GM18868 (cell line): ENCODE data around the gene SLC39A7.
A peak's percentile ranks its signal among the peaks of the same experiment; 100 is the strongest.

ENCODE experiments used
- ATAC-seq: cut with Tn5 transposase; IDR thresholded peaks from one replicate; pipeline ENCODE4 v1.9.1; 2021; ENCODE audit warnings: mild to moderate bottlenecking, moderate library complexity; ENCODE audit not compliant: unreplicated experiment

Gene SLC39A7, protein sequence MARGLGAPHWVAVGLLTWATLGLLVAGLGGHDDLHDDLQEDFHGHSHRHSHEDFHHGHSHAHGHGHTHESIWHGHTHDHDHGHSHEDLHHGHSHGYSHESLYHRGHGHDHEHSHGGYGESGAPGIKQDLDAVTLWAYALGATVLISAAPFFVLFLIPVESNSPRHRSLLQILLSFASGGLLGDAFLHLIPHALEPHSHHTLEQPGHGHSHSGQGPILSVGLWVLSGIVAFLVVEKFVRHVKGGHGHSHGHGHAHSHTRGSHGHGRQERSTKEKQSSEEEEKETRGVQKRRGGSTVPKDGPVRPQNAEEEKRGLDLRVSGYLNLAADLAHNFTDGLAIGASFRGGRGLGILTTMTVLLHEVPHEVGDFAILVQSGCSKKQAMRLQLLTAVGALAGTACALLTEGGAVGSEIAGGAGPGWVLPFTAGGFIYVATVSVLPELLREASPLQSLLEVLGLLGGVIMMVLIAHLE

DNA sequence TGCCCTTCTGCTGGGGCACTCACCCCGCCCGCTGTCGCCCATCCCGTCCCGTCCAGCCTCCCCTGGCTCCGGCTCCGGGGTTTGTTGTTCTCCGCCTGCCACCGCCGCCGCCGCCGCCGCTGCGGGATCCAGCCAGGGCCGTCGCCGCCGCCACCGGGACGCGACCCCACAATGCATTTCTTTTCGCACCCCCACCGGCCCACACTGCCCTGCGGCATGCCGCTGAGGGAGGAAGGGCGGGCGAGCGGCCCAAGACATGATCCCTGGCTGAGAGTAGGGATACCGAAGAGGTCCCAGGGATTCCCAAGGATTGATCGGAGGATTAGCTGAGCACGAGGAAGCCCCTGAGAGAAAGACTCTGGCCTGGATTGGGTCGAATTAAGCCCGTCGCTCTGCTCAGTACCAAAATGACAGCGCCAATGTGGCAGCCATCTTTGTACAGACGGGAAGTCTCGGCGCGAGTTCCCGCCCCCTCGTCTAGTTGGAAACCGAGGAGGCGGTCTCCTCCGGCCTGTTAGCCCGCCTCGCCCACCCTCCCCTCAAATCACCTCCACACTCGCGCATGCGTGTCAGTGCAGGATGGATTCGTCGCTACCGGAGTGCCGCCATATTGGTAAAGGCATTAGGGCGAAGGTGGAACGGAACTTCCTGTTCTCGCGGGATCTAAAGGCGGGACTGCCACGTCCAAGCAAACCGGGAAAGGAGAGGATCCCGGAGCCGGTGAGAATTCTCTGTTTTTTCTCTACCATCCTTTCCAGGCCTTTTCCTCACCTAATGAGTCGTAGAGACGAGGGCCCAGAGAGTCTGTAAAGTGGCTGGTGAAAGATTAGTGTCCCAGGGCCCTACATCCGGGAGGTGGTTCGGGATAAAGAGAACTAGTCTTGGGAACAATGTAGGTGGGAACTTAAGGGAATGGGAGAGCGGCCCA, at the start of gene SLC39A7, which contains the start of gene RXRB:
TSS of gene SLC39A7 (plus strand) at position 649 of the 928 bp plus-strand sequence. CDS start 379 bp downstream, outside the sequence.
TSS of gene RXRB (minus strand) at position 447 of the 928 bp plus-strand sequence. CDS start at position 258, 189 bp downstream.
- peak; percentile 54 for ATAC-seq

DNA sequence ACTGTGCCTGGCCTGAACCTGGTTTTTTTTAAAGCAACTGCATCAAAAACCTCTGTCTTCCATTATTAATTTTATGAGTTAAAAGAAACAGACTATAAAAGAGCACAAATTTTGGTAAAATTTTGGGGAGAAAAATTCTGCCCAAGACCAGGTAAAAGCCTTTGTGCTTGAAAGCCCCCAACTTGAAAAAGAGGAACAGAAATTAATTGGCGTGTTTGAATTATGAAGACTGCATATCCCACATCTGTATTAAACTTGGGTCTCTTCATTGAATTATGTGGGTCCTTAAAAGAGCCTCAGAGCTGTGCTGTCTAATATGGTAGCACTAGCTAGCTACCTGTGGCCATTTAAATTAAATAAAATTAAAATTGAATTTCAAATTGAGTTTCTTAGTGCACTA, 49.6 kb upstream of the SLC39A7 start:
- ATAC-seq: no peak

DNA sequence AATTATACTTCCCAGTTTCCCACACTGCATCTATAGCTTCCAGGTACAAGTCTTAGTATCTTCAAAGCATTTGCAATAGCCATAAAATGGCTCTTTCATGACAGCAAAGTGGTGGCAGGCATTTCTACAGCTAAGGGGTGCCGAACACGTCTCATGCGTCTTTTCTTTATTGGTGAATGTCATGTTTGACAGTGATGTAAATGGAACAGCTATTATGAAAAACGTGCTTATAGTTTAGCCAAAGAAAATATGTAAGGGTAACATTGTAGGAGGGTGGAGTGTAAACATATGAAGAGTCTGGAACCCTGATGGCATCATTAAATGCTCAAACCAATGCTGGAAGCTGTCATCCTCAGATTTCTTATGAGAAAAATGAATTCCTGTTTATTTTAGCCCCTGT, 46.3 kb upstream of the SLC39A7 start:
- no peak for ATAC-seq

DNA sequence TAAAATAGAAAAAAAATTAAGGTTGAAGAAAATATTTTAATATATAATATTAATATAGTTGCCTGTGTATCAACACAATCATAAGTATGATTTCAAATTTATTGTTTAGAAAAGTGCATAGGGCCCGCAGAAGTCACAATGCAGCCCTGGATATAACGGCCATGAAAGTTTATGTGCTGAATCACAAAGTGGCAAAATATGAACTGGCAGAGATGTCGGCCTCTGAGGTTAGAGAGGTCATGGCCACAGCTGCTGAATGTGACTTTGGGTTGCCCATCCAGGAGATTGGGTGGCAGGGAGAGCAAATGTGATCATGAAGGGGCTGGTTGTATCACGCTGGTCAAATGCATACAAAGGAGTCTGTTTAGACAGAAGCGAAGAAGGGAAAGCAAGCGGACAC, 44.1 kb upstream of the SLC39A7 start:
- ATAC-seq: no peak

DNA sequence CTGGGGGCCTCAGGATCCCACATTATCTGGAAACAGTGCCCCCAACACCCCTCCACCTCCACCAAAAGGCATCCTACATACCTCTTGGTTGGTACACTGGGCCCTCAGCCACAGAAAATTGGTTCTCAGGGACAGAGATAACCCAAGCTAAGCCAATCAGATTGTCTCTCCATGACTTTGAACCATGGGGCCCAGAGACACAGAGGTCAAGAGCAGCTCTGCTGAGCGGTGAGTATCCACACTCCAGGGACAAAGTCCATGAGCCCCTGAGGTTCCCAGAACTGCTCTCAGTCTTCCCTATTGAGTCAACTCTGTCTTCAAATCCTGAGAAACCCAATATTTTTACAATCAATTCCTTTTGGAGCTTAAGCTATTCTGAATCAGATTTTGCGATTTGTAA, 43.7 kb upstream of the SLC39A7 start:
- ATAC-seq: no peak

DNA sequence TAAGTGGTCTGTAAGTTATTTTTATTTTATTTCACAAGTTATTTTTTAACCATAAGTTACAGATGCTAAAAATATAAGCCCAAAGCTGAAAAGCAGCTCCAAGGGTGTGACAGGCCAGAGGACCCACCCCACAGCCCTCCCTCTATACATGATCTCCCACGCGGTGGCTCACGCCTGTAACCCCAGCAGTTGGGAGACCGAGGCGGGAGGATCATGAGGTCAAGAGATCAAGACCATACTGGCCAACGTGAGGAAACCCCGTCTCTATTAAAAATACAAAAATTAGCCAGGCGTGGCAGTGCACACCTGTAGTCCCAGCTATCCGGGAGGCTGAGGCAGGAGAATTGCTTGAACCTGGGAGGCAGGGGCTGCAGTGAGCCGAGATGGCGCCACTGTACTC, 40.6 kb upstream of the SLC39A7 start:
- ATAC-seq: no peak

DNA sequence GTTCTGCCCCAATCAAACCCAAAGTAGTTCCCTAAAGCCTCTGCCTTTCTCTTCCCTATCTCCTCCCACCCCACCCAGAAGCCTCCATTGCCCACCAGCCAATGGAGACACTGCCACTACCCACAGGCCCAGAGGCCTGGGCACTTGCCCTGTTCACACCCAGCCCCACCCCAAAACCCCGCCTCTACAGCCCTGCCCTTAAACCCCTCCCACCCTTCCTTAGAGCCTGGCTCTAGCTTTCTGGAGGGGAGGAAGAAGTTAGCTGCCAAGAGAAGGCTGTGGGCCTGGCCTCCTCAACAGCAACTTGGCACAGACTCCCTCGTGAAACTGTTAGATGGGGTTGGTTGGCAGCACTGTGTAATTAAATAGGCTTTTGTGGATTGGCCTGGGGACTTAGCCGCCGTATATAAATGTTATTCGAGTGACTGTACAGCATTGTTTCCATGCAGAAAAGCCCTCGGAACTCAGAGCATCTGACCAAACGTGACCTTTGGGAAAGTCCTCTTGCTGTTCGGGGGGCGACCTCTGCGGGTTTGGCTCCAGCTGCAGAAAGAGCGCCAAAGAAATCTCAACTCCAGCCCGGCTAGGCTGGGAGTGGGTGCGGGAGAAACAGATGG, 39.8 kb upstream of the SLC39A7 start:
- ATAC-seq: no peak

DNA sequence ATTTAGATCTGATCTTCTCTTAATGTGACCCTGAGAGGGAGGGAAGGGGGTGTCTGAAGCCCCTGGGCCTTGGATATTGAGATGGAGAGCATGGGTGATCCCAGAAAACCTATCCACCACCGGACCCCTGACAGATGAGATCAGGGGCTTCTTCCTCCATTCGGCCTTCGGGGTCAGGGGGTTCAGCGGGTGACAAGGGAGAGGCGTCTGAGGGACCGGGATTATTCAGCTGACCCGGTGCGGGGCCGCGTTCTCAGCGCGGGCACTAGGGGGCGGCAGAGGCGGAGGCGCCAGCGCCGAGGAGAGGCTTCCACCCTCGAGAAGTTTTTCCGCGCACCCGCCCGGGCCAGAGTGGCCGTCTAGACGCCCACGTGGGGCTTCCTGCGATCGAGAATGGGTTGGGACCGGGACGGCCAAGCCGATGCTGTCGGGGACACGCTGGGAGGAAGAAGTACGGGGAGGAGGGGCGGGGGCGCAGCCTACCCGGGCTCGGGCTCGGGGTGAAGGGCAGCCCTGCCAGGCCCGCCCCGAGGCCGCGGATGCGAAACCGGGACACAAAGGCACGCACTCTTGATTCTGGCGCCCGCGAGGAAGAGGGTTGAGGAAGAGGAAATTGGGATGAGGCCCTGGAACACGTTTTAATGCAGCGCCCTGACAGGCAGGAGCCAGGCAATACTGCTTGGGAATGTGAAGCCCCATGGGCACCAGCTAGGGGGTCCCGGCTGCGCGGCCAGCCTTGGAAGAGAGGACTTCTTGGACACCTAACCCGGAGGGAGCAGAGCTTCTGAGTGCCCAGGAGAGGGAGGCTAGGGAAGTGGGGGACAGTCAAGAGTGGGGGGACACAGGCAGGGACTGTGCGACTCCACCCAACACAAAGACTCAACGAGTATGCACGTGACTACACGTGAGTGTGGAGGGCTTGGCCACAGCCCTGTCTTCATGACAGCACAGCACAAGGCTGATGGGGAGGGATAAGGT, 39.0 kb upstream of the SLC39A7 start:
- peak; percentile 65 for ATAC-seq

DNA sequence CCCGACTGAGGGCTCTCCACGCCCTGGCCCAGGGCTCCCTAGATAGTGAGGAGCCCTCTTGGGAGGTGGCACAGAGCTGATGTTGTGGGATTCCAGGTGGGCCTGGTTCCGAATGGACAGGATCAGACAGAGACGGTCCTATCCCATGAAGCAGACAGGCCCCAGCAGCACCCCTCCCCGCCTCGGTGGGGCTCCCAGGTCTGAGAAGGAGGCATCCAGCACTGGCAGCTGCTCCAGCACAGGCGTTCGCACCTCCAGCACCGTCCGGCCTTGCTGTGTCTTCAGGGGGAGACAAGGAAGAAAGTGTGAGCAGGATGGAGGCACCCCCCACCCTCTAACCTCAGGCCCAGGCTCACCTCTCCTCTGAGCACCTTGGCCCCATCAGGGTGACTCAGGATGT, 37.1 kb upstream of the SLC39A7 start:
- ATAC-seq: no peak

DNA sequence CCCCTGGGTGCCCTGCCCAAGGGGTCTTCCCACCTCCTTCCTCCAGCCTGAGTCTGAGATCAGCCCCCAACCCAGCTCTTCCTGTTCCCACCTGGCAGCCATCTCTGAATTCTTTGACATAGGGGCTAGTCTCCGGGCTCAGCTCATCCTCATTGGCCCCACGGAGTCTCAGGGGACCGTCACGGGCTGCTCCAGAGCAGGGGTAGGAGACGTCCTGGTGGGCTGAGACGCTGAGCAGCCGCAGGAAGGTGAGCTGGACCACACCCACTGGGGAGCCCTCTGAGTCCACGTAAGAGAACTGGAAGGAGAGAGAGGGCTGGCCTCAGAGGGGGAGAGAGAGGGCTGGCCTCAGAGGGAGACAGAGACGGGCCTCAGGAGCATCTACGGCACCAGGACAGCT, 36.5 kb upstream of the SLC39A7 start:
- no peak for ATAC-seq

DNA sequence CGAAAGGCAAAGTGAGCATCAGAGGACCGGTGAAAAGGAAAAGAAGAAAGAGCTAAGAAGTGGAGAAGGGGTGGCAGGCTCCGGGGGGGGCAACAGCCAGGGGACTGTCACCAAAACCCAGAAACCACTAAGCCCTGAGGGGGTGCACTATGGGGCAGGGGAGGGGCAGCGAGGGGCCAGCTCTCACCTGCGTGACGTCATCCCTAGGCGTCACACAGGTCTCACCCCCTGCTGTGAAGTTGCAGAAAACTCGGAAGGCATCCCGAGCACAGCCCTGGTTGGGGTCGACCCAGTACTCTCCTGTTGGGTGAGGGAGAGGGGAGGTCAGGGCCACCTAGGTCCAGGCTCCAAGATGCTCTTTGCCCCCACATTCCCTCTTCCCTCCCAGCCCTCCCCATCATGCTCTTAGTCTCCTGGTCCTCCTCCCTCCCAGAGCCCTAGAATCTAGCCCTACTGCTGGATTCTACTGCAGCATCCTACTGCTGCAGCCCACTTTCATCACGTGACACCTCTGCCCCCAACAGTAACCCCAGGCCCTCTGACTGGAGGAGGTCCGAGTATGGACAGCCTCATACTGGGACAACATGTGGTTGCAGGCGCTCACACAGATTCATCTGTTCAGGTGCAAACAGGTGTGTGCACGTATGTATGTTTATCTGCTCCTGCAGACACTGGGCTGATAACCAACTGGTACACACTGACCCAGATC, 35.8 kb upstream of the SLC39A7 start:
- no peak for ATAC-seq

DNA sequence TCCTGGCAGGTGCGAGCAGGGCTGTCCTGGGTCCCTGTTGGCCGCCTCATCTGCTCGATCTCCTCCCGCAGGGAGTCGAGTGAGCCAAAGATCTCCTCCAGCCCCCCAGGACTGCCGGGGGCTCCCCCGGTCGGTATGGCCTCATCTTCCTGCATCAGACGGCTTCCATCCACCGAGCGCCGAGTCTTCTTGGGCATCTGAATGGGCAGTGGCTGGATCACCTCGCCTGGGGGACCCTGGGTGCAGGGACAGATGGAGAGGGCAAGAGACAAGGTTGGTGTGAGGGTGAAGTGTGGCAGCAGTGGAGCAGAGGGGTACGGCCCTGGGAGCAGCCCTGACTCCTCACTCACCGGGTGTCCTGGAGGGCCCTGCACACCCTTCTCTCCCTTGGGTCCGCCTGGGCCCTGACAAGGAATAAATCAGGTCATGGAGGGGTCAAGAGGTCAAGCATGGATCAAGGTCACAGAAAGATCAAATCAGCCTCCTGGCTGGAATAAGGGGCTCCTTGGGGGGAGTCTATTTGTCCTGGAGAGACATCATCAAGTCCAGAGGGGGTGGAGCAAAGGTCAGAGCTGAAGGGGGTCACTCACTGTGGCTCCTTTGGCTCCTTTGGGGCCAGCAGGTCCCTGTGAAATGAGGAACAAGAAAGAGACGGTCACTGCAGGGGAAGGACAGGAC, 34.9 kb upstream of the SLC39A7 start:
- ATAC-seq: no peak

DNA sequence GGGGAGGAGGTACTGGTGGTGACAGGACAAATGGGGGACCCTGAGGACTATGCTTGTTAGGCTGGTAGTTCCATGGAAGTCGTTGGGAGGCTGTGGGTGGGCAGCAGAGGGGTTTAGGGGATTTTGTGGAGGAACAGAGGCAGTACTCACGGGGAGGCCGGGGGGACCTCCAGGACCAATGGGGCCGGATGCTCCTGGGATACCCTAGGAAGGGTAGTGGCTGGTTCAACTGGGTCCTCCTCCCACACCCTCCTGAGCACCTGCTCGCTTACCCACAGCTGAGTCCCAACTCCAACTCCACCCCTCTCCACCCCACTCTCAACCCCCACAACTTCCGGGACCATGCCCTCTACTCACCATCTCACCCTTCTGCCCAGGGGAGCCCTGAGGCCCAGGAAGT, 34.3 kb upstream of the SLC39A7 start:
- no peak for ATAC-seq

DNA sequence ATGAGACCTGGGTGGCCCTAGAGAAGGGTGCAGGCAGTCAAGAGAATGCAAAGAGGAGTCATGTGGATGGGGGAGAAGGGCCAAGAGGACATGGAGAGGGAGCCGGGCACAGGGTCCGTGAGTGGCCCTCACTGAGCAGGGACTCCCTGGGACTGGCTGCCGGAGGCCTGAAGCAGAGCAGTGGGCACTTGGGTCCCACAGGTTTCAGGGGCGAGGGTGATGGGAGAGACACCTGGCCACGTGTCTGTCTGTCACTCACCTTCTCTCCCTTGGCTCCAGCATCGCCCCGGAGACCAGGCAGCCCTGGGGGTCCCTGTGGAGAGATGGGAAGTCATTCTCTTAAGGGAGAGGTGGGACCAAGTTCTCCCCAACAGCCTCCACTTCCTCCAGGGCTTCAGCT, 33.9 kb upstream of the SLC39A7 start:
- no peak for ATAC-seq

DNA sequence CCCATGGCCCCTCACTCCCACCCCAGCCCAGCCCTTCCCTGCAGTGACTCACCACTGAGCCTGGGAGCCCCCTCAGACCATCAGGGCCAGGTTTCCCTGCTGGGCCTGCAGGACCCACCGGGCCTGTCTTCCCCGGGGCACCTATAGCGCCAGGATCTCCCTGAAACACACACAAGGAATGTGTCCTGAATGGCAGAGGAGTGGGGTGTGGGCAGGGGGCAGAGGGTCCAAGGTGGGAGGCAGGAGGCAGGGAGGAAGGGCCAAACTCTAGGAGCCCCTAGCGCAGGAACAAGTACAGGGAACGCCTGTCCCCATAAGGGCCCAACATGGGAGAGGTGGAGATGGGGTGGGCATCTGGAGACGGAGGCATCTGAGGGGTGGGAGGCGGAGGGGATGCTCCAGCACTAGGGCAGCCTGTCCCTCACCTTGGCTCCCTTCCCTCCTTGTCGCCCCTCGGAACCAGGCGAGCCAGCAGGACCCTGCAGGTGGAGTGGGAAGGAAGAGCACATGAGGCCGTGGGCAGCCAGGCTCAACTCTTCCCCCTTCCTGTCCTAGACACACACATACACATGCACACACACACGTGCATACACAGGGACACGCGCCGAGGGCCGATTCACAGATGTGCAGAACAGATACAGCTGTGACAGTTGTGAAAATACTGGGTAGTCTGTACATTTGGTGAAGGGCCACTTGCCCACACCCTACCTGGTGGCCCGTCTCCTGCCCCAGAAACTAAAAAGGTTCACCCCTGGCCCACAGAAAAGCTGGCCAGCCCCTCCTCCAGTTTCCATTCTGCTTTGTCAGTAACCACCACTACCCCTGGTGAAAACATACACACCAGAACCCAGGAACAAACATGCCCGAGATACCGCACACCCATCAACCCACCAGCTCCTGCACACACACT, 33.0 kb upstream of the SLC39A7 start:
- no peak for ATAC-seq

DNA sequence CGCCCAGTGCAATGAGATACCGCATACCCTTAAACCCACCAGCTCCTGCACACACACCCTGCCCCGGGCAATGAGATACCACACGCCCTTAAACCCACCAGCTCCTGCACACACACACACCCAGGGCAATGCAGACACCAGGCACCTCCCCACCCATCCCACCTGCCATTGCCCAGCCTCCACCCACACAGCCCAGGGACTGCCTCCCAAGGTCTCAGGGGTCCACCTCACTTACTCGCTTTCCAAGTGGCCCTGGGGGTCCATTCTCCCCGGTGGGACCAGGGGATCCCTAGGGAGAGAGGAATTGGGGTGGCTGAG, 32.4 kb upstream of the SLC39A7 start:
- no peak for ATAC-seq

DNA sequence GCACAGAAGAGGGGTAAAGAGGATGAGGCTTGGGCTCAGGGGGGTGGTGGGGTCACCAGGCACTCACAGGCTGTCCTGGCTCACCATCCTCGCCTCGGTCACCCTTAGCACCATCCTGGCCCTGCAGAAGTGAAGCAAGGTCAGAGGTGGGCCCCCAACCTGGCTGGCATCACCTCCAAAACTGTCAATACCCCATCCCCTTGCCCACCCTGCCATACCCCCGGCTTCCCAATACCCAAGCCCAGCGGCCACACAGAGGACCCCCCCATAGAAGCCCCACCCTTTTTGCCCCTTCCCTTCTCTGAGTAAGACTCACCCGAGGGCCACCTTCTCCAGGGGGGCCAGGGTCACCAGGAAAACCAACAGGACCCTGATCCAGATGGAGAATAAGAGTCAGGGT, 32.0 kb upstream of the SLC39A7 start:
- ATAC-seq: no peak
